Measurements from ENCODE around the gene CEP112. TPM values are rescaled to one million over a fixed set of nuclear protein-coding genes. Genes with fewer than 3 reads are reported as not detected.
A peak's percentile ranks its signal among the peaks of the same experiment; 100 is the strongest.

CEP112 gene
- total and polyA plus RNA-seq, 2 experiments from 2014 or later: 4.0 to 4.3 TPM

- no peaks in the 10 kb centered on the region for H3K9me2 ChIP-seq (ENCODE audit: insufficient read depth)
- Mint-ChIP-seq H3K36me3 (ENCODE audit: low read depth) (no peaks in the 10 kb centered on the region), H3K27ac (no peak overlapping the region), H3K4me3 (no peak overlapping the region), H3K4me1 (peaks cover 3% of the 10 kb centered on the region; the same call in 2 of the 3 replicates), H3K9me3 (no peaks in the 10 kb centered on the region), H3K27me3 (ENCODE audit: insufficient read depth, low read depth, poor library complexity) (no peaks in the 10 kb centered on the region)
- H3K79me2 ChIP-seq (replicated peaks; ENCODE audit: insufficient read depth): no peaks in the 10 kb centered on the region
- no peak overlapping the region for H3K4me3 ChIP-seq
- no peak for TF ChIP-seq EZH2phosphoT487 (IDR thresholded peaks at IDR 0.05; ENCODE audit: unreplicated experiment)
- TF ChIP-seq CTCF (conservative IDR thresholded peaks at IDR 0.05; ENCODE audit: low read depth in 2 of 2): peak; percentile 32 to 51
- no peaks in the 10 kb centered on the region for H3K27me3 ChIP-seq (ENCODE audit: insufficient read depth)
- H2AFZ ChIP-seq: no peak overlapping the region
- H3F3A ChIP-seq (replicated peaks; ENCODE audit: low read depth): no peaks in the 10 kb centered on the region
- H4K20me1 ChIP-seq (replicated peaks; ENCODE audit: insufficient read depth): no peaks in the 10 kb centered on the region; the same call in 1 of the 2 replicates
- no peak overlapping the region for H3K27ac ChIP-seq (ENCODE audit: low read depth)
- DNase-seq (ENCODE audit: low spot score) (peak; percentile 23), ATAC-seq (peak; percentile 38; the same call in 2 of the 3 replicates)
- no peaks in the 10 kb centered on the region for H3K36me3 ChIP-seq (ENCODE audit: insufficient read depth)
- no peaks in the 10 kb centered on the region for H3K4me1 ChIP-seq (ENCODE audit: insufficient read depth)
- no peak overlapping the region for H3K4me2 ChIP-seq
These were observed 151.5 kb downstream of the CEP112 start for GRCh38 chr17:66040402-66040801.

GRCh38 chr17:66038125-66038524 lies 153.8 kb downstream of the CEP112 start:
- H3K79me2 ChIP-seq (replicated peaks; ENCODE audit: insufficient read depth): no peaks in the 10 kb centered on the region
- H3K36me3 ChIP-seq (ENCODE audit: insufficient read depth): no peaks in the 10 kb centered on the region
- no peak overlapping the region for H3K4me3 Mint-ChIP-seq
- H3K36me3 Mint-ChIP-seq (ENCODE audit: low read depth): no peaks in the 10 kb centered on the region
- H3K27me3 Mint-ChIP-seq (ENCODE audit: insufficient read depth, low read depth, poor library complexity): no peaks in the 10 kb centered on the region
- no peaks in the 10 kb centered on the region for H3F3A ChIP-seq (replicated peaks; ENCODE audit: low read depth)
- peaks cover 3% of the 10 kb centered on the region; the same call in 2 of the 3 replicates for H3K4me1 Mint-ChIP-seq
- H3K9me3 Mint-ChIP-seq: no peaks in the 10 kb centered on the region
- DNase-seq (ENCODE audit: low spot score) (no peak), ATAC-seq (no peak)
- H4K20me1 ChIP-seq (replicated peaks; ENCODE audit: insufficient read depth): no peaks in the 10 kb centered on the region
- no peak overlapping the region for H3K27ac Mint-ChIP-seq
- TF ChIP-seq POLR2AphosphoS5 (IDR thresholded peaks at IDR 0.05; ENCODE audit: low read depth): no peak
- no peak for TF ChIP-seq JUNB (IDR thresholded peaks at IDR 0.05; ENCODE audit: unreplicated experiment)
- no peaks in the 10 kb centered on the region for H3K4me1 ChIP-seq (ENCODE audit: insufficient read depth)
- no peaks in the 10 kb centered on the region for H3K9me2 ChIP-seq (ENCODE audit: insufficient read depth)
- H2AFZ ChIP-seq: no peak overlapping the region
- H3K27me3 ChIP-seq (ENCODE audit: insufficient read depth): no peaks in the 10 kb centered on the region
- no peak overlapping the region for H3K4me2 ChIP-seq
- H3K27ac ChIP-seq (ENCODE audit: low read depth): no peak overlapping the region
- no peak overlapping the region for H3K4me3 ChIP-seq

GRCh38 chr17:66037221-66037620 lies 154.7 kb downstream of the CEP112 start:
- no peak for ATAC-seq
- H3K4me3 ChIP-seq: no peak overlapping the region

More at GRCh38 chr17:66037221-66037620, 154.7 kb downstream of the CEP112 start:
- no peak overlapping the region for H3K4me3 Mint-ChIP-seq
- H3K27me3 Mint-ChIP-seq (ENCODE audit: insufficient read depth, low read depth, poor library complexity): no peaks in the 10 kb centered on the region
- H3K9me2 ChIP-seq (ENCODE audit: insufficient read depth): no peaks in the 10 kb centered on the region
- no peaks in the 10 kb centered on the region for H3K9me3 Mint-ChIP-seq
- no peak for TF ChIP-seq NANOG (IDR thresholded peaks at IDR 0.05; ENCODE audit: borderline replicate concordance)
- no peak for TF ChIP-seq POLR2AphosphoS5 (IDR thresholded peaks at IDR 0.05; ENCODE audit: low read depth)
- no peak for TF ChIP-seq EZH2 (IDR thresholded peaks at IDR 0.05; ENCODE audit: low read depth, unreplicated experiment)
- TF ChIP-seq CTCF (conservative IDR thresholded peaks at IDR 0.05; ENCODE audit: low read depth in 2 of 2): no peak
- no peak for TF ChIP-seq ETS1 (IDR thresholded peaks at IDR 0.05)
- no peak for TF ChIP-seq REST (IDR thresholded peaks at IDR 0.05; ENCODE audit: unreplicated experiment)
- no peak for TF ChIP-seq ZNF114 (CRISPR knock-in tag; IDR thresholded peaks at IDR 0.05)
- no peak for TF ChIP-seq EZH2phosphoT487 (IDR thresholded peaks at IDR 0.05; ENCODE audit: unreplicated experiment)
- H3K4me1 Mint-ChIP-seq: peaks cover 3% of the 10 kb centered on the region; the same call in 2 of the 3 replicates
- no peak overlapping the region for H3K27ac Mint-ChIP-seq
- H4K20me1 ChIP-seq (replicated peaks; ENCODE audit: insufficient read depth): no peaks in the 10 kb centered on the region
- no peak for DNase-seq (ENCODE audit: low spot score)
- H3K36me3 Mint-ChIP-seq (ENCODE audit: low read depth): no peaks in the 10 kb centered on the region
- H3K79me2 ChIP-seq (replicated peaks; ENCODE audit: insufficient read depth): no peaks in the 10 kb centered on the region
- H3K4me1 ChIP-seq (ENCODE audit: insufficient read depth): no peaks in the 10 kb centered on the region
- H3K27ac ChIP-seq (ENCODE audit: low read depth): no peak overlapping the region
- H3K27me3 ChIP-seq (ENCODE audit: insufficient read depth): no peaks in the 10 kb centered on the region
- no peaks in the 10 kb centered on the region for H3K36me3 ChIP-seq (ENCODE audit: insufficient read depth)
- H3K4me2 ChIP-seq: no peak overlapping the region
- H2AFZ ChIP-seq: no peak overlapping the region
- H3F3A ChIP-seq (replicated peaks; ENCODE audit: low read depth): no peaks in the 10 kb centered on the region
